M059J (cell line): ENCODE data around the gene DEPDC5. TPM values are rescaled to one million over a fixed set of nuclear protein-coding genes. Genes with fewer than 3 reads are reported as not detected.
"Not testable (repeated sequence)": the region's sequence is repeated elsewhere in the genome, so short reads cannot be mapped to it uniquely, and the experiment has no call there.

Source experiments
- DNase-seq: peaks from one replicate; pipeline ENCODE4 v3.0.0-alpha.2; 2012; ENCODE audit warnings: low read depth
- total RNA-seq: library from RNA; depleted of rRNA; stranded (reverse); fragments of >200 nt; shearing (Covaris generic); gene quantifications from 2 replicates; pipeline ENCODE4 v1.2.3, GENCODE V29; 2014; rRNA removed

DEPDC5 gene
- total RNA-seq: 1.5 and 1.8 TPM in 2 replicates

GRCh38 chr22:31753634-31754501 is at the start of gene DEPDC5:
Gene DEPDC5 (plus strand): TSS chr22:31754019. CDS start chr22:31754922, 903 bp downstream.
- DNase-seq: peak; percentile 93

GRCh38 chr22:31707519-31707918 is 46.3 kb upstream of the DEPDC5 start:
- no peak for DNase-seq

GRCh38 chr22:31711226-31711625 is 42.6 kb upstream of the DEPDC5 start:
- DNase-seq: not testable (repeated sequence)

- DNase-seq: no peak
These were observed 38.6 kb upstream of the DEPDC5 start for GRCh38 chr22:31715147-31715778.

GRCh38 chr22:31719850-31720471 is 33.9 kb upstream of the DEPDC5 start:
- DNase-seq: no peak

GRCh38 chr22:31723723-31724122 is 30.1 kb upstream of the DEPDC5 start:
- no peak for DNase-seq

GRCh38 chr22:31726692-31727091 is 27.1 kb upstream of the DEPDC5 start:
- DNase-seq: no peak

GRCh38 chr22:31728857-31729256 is 25.0 kb upstream of the DEPDC5 start:
- no peak for DNase-seq

GRCh38 chr22:31730344-31730711 is 23.5 kb upstream of the DEPDC5 start:
- DNase-seq: no peak

GRCh38 chr22:31732089-31732829 is 21.6 kb upstream of the DEPDC5 start:
- no peak for DNase-seq

- no peak for DNase-seq
These were observed 20.2 kb upstream of the DEPDC5 start for GRCh38 chr22:31733580-31734079.

- peak; percentile 62 for DNase-seq
These were observed 19.3 kb upstream of the DEPDC5 start for GRCh38 chr22:31734512-31734911.

GRCh38 chr22:31736458-31736857 is 17.4 kb upstream of the DEPDC5 start:
- no peak for DNase-seq

- no peak for DNase-seq
These were observed 15.9 kb upstream of the DEPDC5 start for GRCh38 chr22:31737932-31738331.

- no peak for DNase-seq
These were observed 15.3 kb upstream of the DEPDC5 start for GRCh38 chr22:31738566-31738965.

- no peak for DNase-seq
These were observed 14.0 kb upstream of the DEPDC5 start for GRCh38 chr22:31739795-31740201.

GRCh38 chr22:31740314-31740713 is 13.5 kb upstream of the DEPDC5 start:
- not testable (repeated sequence) for DNase-seq

- DNase-seq: no peak
These were observed 11.7 kb upstream of the DEPDC5 start for GRCh38 chr22:31742115-31742514.

- DNase-seq: no peak
These were observed 11.1 kb upstream of the DEPDC5 start for GRCh38 chr22:31742682-31743081.

GRCh38 chr22:31743871-31744270 is 9.9 kb upstream of the DEPDC5 start:
- no peak for DNase-seq

- no peak for DNase-seq
These were observed 6.4 kb upstream of the DEPDC5 start for GRCh38 chr22:31747441-31747840.

GRCh38 chr22:31748490-31748889 is 5.3 kb upstream of the DEPDC5 start:
- DNase-seq: no peak
